Karpas-422 (cell line): ENCODE data around the gene SLC6A7. TPM values are rescaled to one million over a fixed set of nuclear protein-coding genes. Genes with fewer than 3 reads are reported as not detected.

Source experiments
- DNase-seq: peaks from one replicate; pipeline ENCODE4 v3.0.0-alpha.2; 2015
- H2AFZ ChIP-seq: fragments of 200-600 bp; sonication (generic); 2 replicates; pipeline ENCODE4 v1.6.1; 2014; ENCODE audit warnings: antibody characterized with exemption, low read length, mixed read lengths
- H3K27ac ChIP-seq: fragments of 200-600 bp; sonication (generic); 2 replicates; pipeline ENCODE4 v1.5.1; 2014; ENCODE audit warnings: mild to moderate bottlenecking, low read length, moderate library complexity
- H3K27me3 ChIP-seq: fragments of 200-600 bp; sonication (generic); 2 replicates; pipeline ENCODE4 v1.6.1; 2014; ENCODE audit warnings: low read length, mixed read lengths
- H3K36me3 ChIP-seq: fragments of 200-600 bp; sonication (generic); 2 replicates; pipeline ENCODE4 v1.6.1; 2014; ENCODE audit warnings: low read length, mixed read lengths; ENCODE audit not compliant: insufficient read depth
- H3K4me1 ChIP-seq: fragments of 200-600 bp; sonication (generic); 2 replicates; pipeline ENCODE4 v1.6.1; 2014; ENCODE audit warnings: mild to moderate bottlenecking, low read length, mixed read lengths
- H3K4me2 ChIP-seq: fragments of 200-600 bp; sonication (generic); 2 replicates; pipeline ENCODE4 v1.6.1; 2014; ENCODE audit warnings: low read length, low read depth, mild to moderate bottlenecking; ENCODE audit not compliant: poor library complexity, severe bottlenecking
- H3K4me3 ChIP-seq: fragments of 200-600 bp; sonication (generic); 2 replicates; pipeline ENCODE4 v1.5.1; 2014; ENCODE audit warnings: mild to moderate bottlenecking, antibody characterized with exemption, low read length, mixed read lengths
- H3K79me2 ChIP-seq: fragments of 200-600 bp; sonication (generic); 2 replicates; pipeline ENCODE4 v1.6.1; 2014; ENCODE audit warnings: mild to moderate bottlenecking, low read length, mixed read lengths
- H3K9ac ChIP-seq: fragments of 200-600 bp; sonication (generic); 2 replicates; pipeline ENCODE4 v1.6.0; 2014; ENCODE audit warnings: low read length
- H3K9me2 ChIP-seq: fragments of 200-600 bp; sonication (generic), shearing (Covaris generic); replicated peaks from 2 replicates; pipeline ENCODE4 v1.6.0; 2014; ENCODE audit warnings: mild to moderate bottlenecking, low read length, moderate library complexity; ENCODE audit not compliant: insufficient read depth
- H3K9me3 ChIP-seq: fragments of 300-700, 200-600 bp; sonication (generic); 2 replicates; pipeline ENCODE4 v1.6.1; 2014; ENCODE audit warnings: low read length, mixed read lengths
- H4K20me1 ChIP-seq: fragments of 200-600 bp; sonication (generic); 2 replicates; pipeline ENCODE4 v1.6.1; 2014; ENCODE audit warnings: mild to moderate bottlenecking, antibody characterized with exemption, low read length, low read depth; ENCODE audit not compliant: insufficient read depth
- total RNA-seq: library from RNA; depleted of rRNA; stranded (reverse); fragments of >200 nt; shearing (Covaris generic); gene quantifications from 2 replicates; pipeline ENCODE4 v1.2.3, GENCODE V29; 2014; ENCODE audit warnings: low replicate concordance

The SLC6A7 gene
- total RNA-seq, 1 experiment from 2014 or later = not detected

GRCh38 chr5:150144879-150145278, 45.0 kb upstream of the SLC6A7 start:
- H4K20me1 ChIP-seq = no peaks in the 10 kb centered on the region

GRCh38 chr5:150146235-150146634, 43.6 kb upstream of the SLC6A7 start:
- Histone ChIP-seq H3K4me2 (no peak overlapping the region), H3K9me3 (no peaks in the 10 kb centered on the region), H3K79me2 (no peaks in the 10 kb centered on the region), H3K36me3 (no peaks in the 10 kb centered on the region), H3K4me3 (no peak overlapping the region), H4K20me1 (no peaks in the 10 kb centered on the region), H3K9ac (no peak overlapping the region), H3K4me1 (no peaks in the 10 kb centered on the region), H3K9me2 (no peaks in the 10 kb centered on the region), H3K27ac (no peak overlapping the region), H2AFZ (no peak overlapping the region), H3K27me3 (no peaks in the 10 kb centered on the region)
- DNase-seq = no peak

More at GRCh38 chr5:150144879-150145278, 45.0 kb upstream of the SLC6A7 start:
- H3K4me1 ChIP-seq = no peaks in the 10 kb centered on the region
- DNase-seq = no peak
- H3K36me3 ChIP-seq = no peaks in the 10 kb centered on the region
- H3K4me2 ChIP-seq = no peak overlapping the region
- no peak overlapping the region for H2AFZ ChIP-seq
- no peak overlapping the region for H3K27ac ChIP-seq
- no peak overlapping the region for H3K4me3 ChIP-seq
- no peaks in the 10 kb centered on the region for H3K27me3 ChIP-seq
- H3K9me2 ChIP-seq = no peaks in the 10 kb centered on the region
- H3K9ac ChIP-seq = no peak overlapping the region
- no peaks in the 10 kb centered on the region for H3K9me3 ChIP-seq
- H3K79me2 ChIP-seq = no peaks in the 10 kb centered on the region

- Histone ChIP-seq H3K9me3 (no peaks in the 10 kb centered on the region), H3K9ac (no peak overlapping the region), H3K79me2 (no peaks in the 10 kb centered on the region), H3K9me2 (no peaks in the 10 kb centered on the region), H2AFZ (no peak overlapping the region), H3K36me3 (no peaks in the 10 kb centered on the region), H3K4me3 (no peak overlapping the region), H3K4me1 (no peaks in the 10 kb centered on the region), H3K27me3 (no peaks in the 10 kb centered on the region), H3K27ac (no peak overlapping the region), H4K20me1 (no peaks in the 10 kb centered on the region), H3K4me2 (no peak overlapping the region)
- DNase-seq = no peak
Observed at GRCh38 chr5:150146862-150147601, 42.8 kb upstream of the SLC6A7 start.

GRCh38 chr5:150147670-150148069, 42.2 kb upstream of the SLC6A7 start:
- no peak overlapping the region for H3K9ac ChIP-seq
- no peaks in the 10 kb centered on the region for H4K20me1 ChIP-seq
- no peaks in the 10 kb centered on the region for H3K36me3 ChIP-seq
- no peaks in the 10 kb centered on the region for H3K79me2 ChIP-seq
- no peaks in the 10 kb centered on the region for H3K9me3 ChIP-seq
- H2AFZ ChIP-seq = no peak overlapping the region
- no peaks in the 10 kb centered on the region for H3K4me1 ChIP-seq
- DNase-seq = no peak
- H3K27ac ChIP-seq = no peak overlapping the region
- no peaks in the 10 kb centered on the region for H3K9me2 ChIP-seq
- no peak overlapping the region for H3K4me3 ChIP-seq
- no peak overlapping the region for H3K4me2 ChIP-seq
- no peaks in the 10 kb centered on the region for H3K27me3 ChIP-seq

- H3K27ac ChIP-seq = no peak overlapping the region
- no peaks in the 10 kb centered on the region for H3K9me3 ChIP-seq
- no peaks in the 10 kb centered on the region for H3K79me2 ChIP-seq
- H3K4me1 ChIP-seq = no peaks in the 10 kb centered on the region
- no peaks in the 10 kb centered on the region for H4K20me1 ChIP-seq
- no peaks in the 10 kb centered on the region for H3K36me3 ChIP-seq
- H3K9ac ChIP-seq = no peak overlapping the region
- no peak overlapping the region for H3K4me2 ChIP-seq
- no peak overlapping the region for H3K4me3 ChIP-seq
- DNase-seq = no peak
- H2AFZ ChIP-seq = no peak overlapping the region
- no peaks in the 10 kb centered on the region for H3K27me3 ChIP-seq
- no peaks in the 10 kb centered on the region for H3K9me2 ChIP-seq
Observed at GRCh38 chr5:150148117-150148927, 41.5 kb upstream of the SLC6A7 start.

GRCh38 chr5:150149618-150150017, 40.2 kb upstream of the SLC6A7 start:
- Histone ChIP-seq H3K4me3 (no peak overlapping the region), H2AFZ (no peak overlapping the region), H3K4me2 (no peak overlapping the region), H4K20me1 (peaks cover 4% of the 10 kb centered on the region; the same call in 1 of the 2 replicates), H3K9me2 (no peaks in the 10 kb centered on the region), H3K9ac (no peak overlapping the region), H3K79me2 (no peaks in the 10 kb centered on the region), H3K36me3 (no peaks in the 10 kb centered on the region), H3K27me3 (no peaks in the 10 kb centered on the region), H3K9me3 (no peaks in the 10 kb centered on the region), H3K27ac (no peak overlapping the region), H3K4me1 (peaks cover 4% of the 10 kb centered on the region)
- no peak for DNase-seq

GRCh38 chr5:150152636-150153462, 37.0 kb upstream of the SLC6A7 start:
- H3K79me2 ChIP-seq = no peaks in the 10 kb centered on the region
- no peaks in the 10 kb centered on the region for H3K9me3 ChIP-seq
- H3K9me2 ChIP-seq = no peaks in the 10 kb centered on the region
- no peak for DNase-seq
- no peak overlapping the region for H3K4me2 ChIP-seq
- no peaks in the 10 kb centered on the region for H3K27me3 ChIP-seq
- peaks cover 9% of the 10 kb centered on the region; the same call in 1 of the 2 replicates for H4K20me1 ChIP-seq
- no peak overlapping the region for H2AFZ ChIP-seq
- H3K4me3 ChIP-seq = no peak overlapping the region
- no peak overlapping the region for H3K27ac ChIP-seq
- H3K36me3 ChIP-seq = no peaks in the 10 kb centered on the region
- H3K9ac ChIP-seq = no peak overlapping the region
- H3K4me1 ChIP-seq = peaks cover 11% of the 10 kb centered on the region

GRCh38 chr5:150153483-150153882, 36.4 kb upstream of the SLC6A7 start:
- no peaks in the 10 kb centered on the region for H3K27me3 ChIP-seq

More at GRCh38 chr5:150153483-150153882, 36.4 kb upstream of the SLC6A7 start:
- Histone ChIP-seq H3K9me2 (no peaks in the 10 kb centered on the region), H3K36me3 (no peaks in the 10 kb centered on the region), H3K9me3 (no peaks in the 10 kb centered on the region), H3K4me1 (peaks cover 11% of the 10 kb centered on the region), H2AFZ (no peak overlapping the region), H3K79me2 (no peaks in the 10 kb centered on the region), H3K4me2 (no peak overlapping the region), H3K27ac (no peak overlapping the region), H3K4me3 (no peak overlapping the region), H4K20me1 (peaks cover 9% of the 10 kb centered on the region; the same call in 1 of the 2 replicates), H3K9ac (no peak overlapping the region)
- DNase-seq = no peak
